HG03135 (cell line): Measurements from ENCODE around the gene B4GALT7.
"Not testable (repeated sequence)": the region's sequence is repeated elsewhere in the genome, so short reads cannot be mapped to it uniquely, and the experiment has no call there.

Experiments used
- ATAC-seq: cut with Tn5 transposase; IDR thresholded peaks from one replicate; pipeline ENCODE4 v1.9.1; 2021; ENCODE audit warnings: mild to moderate bottlenecking, moderate library complexity; ENCODE audit not compliant: unreplicated experiment

The B4GALT7 gene, protein sequence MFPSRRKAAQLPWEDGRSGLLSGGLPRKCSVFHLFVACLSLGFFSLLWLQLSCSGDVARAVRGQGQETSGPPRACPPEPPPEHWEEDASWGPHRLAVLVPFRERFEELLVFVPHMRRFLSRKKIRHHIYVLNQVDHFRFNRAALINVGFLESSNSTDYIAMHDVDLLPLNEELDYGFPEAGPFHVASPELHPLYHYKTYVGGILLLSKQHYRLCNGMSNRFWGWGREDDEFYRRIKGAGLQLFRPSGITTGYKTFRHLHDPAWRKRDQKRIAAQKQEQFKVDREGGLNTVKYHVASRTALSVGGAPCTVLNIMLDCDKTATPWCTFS

DNA sequence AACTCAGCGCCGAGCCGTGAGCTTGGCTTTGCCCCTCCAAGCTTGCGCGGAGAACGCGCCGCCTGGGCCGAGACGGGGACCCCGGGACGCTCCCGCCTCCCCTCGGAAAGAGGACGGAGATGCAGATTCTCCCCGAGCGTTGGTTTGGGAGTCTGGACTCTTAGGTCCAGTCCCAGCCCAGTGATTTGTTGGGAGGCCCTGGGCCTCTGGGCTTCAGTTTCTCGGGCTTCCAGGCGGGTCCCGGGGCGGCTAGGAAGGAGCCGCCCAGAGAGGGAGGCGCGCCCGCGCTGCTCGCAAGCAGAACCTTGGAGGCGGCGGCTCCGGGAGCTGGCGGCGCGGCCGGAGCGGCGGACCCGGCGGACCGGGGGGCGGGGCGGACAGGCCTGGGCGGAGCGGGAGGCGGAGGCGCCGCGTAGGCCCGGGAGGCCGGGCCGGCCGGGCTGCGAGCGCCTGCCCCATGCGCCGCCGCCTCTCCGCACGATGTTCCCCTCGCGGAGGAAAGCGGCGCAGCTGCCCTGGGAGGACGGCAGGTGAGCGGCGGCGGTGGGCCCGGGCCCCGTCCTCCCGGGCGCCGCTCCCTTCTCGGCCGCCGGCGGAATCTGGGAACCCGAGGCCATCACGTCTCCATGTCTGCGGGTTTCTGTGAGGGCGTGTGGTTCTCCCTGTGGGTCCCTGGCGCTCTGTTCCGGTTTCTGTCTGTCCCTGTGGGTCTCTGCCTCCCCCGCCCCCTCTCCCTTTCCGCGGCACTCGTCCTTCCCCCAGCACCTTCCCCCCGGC, at the start of gene B4GALT7:
B4GALT7 (plus strand) TSS at position 402 of the 777 bp plus-strand sequence; CDS start at position 481, 79 bp downstream.
- ATAC-seq, result peak; percentile 73

- ATAC-seq, result no peak
Observed at GRCh38 chr5:177552839-177553455, 47.0 kb upstream of the B4GALT7 start.

DNA sequence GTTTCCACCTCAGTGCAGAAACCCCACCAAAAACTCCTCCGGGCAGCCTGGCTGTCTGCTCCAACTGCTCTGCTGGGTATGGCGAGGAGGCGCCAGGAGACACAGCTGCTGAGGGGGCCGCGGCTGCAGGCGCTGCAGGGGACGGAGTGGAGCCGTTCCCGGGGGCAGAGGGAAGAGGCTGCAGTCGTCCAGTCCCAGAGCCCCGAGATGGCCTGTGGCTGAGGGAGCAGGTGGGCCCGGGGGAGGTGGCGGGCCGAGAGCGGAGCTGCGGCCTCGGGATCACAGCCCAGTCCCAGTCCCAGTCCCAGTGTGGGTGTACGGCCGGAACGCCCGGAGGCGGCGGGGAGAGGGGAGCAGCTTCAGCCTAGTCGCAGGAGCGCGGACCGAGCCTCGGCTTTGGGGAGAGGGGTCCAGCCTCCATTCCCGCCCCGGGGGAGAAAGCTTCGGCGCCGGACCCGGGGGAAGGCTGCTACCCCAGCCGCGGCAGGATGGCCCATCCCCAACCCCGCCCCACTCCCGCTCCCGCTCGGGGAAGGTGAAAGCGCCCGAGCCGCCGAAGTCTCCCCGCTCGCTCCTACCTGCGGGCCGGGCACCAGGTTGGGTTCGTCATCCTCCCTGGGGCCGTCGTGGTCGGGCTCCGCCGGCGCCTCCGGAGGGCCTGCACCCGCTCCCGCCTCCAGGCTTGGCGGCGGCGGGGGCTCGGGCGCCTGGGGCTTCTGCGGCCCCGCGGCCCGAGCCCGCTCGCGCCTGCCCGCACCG, 46.1 kb upstream of the B4GALT7 start:
- ATAC-seq, result peak; percentile 41

DNA sequence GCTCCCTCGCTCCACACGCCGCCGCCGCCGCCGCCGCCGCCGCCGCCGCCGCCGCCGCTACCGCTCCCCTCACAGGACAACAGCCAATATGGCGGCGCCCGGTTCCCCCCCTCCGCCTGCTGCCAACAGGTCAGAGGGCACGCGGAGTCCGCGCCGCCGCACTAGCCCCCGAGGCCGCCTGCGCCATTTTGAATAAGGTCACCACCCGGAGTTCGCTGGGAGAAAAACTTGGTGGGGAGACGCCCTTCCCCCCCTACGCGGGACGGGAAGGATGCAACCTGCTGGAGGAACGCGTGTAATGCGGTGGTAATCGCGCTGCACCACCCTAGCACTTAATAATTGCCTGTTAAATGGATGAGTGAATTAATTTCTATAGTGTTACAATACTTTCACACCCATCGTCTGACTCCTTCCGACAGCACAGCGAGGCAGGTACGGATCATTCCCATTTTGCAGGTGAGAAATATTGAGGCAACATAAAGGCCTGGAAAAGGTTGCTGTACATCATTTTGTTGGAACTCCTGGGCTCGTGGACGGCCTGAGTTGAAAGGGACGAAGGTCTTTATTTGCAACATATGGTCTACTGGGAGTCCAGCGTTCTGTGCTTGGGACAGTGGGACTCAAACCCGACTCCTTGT, 45.3 kb upstream of the B4GALT7 start, which contains the start of gene FAM193B:
FAM193B (minus strand) TSS at position 90 of the 638 bp plus-strand sequence. CDS start 105 bp downstream, outside the sequence.
- peak; percentile 75 for ATAC-seq

- no peak for ATAC-seq
Observed at GRCh38 chr5:177555228-177555627, 44.7 kb upstream of the B4GALT7 start.

- no peak for ATAC-seq
Observed at GRCh38 chr5:177555665-177556064, 44.3 kb upstream of the B4GALT7 start.

DNA sequence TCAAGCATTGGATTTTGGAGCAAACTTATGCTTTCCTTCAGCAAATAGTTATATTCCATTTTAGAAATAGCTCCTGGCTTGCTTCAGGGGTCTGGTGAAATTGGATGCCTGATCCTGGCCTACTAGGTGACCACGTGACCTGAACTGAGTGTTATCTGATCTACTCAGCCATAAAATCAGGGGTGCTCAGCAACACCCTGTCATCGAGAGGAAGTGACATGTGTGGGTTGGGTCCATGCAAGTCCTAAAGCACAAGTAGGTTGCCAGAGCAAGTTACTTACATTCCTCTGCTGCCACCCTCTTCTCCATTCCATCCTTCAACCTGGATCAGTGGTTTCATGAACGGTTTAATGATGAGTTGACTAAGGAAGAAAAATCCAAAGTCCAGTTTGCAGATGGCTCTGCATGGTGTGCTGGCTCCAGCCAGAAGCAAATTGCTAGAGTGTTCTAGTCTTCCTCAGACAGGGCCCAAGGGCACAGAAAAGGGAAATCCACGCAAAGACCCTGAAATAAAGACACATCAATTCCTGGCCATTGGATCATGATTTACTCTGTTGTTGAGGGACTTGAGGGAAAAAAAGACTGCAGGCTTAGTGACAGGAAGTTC, 42.8 kb upstream of the B4GALT7 start:
- no peak for ATAC-seq

GRCh38 chr5:177557796-177558195, 42.1 kb upstream of the B4GALT7 start:
- ATAC-seq, result no peak

DNA sequence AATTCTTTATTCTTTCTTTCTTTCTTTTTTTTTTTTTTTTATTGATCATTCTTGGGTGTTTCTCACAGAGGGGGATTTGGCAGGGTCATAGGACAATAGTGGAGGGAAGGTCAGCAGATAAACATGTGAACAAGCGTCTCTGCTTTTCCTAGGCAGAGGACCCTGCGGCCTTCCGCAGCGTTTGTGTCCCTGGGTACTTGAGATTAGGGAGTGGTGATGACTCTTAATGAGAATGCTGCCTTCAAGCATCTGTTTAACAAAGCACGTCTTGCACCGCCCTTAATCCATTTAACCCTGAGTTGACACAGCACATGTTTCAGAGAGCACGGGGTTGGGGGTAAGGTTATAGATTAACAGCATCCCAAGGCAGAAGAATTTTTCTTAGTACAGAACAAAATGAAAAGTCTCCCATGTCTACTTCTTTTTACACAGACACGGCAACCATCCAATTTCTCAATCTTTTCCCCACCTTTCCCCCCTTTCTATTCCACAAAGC, 40.4 kb upstream of the B4GALT7 start:
- not testable (repeated sequence) for ATAC-seq

- ATAC-seq, result no peak
Observed at GRCh38 chr5:177565046-177565445, 34.9 kb upstream of the B4GALT7 start.

GRCh38 chr5:177568326-177568725, 31.6 kb upstream of the B4GALT7 start:
- no peak for ATAC-seq

DNA sequence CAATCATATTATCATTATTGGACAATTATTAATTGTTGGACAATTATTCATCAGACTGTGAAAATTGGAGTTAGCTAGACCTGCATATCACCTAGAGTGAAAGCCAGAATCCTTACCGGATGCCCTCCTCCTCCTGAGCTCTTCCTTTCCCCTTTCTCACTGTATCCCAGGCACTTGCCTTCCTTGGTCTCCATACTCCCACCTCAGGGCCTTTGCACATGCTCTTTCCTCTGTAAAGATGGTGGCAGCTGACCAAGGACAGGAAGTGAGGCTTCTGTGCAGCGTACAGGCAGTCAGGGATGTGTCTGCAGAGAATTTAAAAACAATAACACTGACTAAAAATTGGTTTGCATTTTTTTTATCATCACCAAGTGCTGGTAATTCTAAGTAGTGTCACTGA, 30.0 kb upstream of the B4GALT7 start:
- ATAC-seq, result no peak

DNA sequence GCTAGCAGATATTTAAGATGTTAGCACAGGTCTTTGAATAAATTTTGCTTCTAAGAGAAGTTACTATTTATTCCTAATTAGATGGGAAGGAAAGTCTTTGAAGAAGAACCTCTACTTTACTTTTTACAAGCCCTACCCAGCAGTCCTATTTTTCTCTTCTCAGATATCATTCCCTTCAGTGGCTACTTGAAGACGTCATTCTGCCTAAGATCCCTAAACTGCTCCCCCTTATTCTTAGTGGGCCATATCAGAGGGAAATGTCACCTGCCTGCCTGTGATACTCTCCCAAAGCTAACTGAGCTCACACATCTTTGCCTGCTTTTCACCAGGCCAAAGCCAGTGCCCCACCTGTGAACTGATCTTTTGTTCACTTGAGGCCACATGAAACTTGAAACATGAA, 24.4 kb upstream of the B4GALT7 start:
- no peak for ATAC-seq

- no peak for ATAC-seq
Observed at GRCh38 chr5:177576169-177576568, 23.8 kb upstream of the B4GALT7 start.

GRCh38 chr5:177578316-177578715, 21.6 kb upstream of the B4GALT7 start:
- ATAC-seq, result no peak

DNA sequence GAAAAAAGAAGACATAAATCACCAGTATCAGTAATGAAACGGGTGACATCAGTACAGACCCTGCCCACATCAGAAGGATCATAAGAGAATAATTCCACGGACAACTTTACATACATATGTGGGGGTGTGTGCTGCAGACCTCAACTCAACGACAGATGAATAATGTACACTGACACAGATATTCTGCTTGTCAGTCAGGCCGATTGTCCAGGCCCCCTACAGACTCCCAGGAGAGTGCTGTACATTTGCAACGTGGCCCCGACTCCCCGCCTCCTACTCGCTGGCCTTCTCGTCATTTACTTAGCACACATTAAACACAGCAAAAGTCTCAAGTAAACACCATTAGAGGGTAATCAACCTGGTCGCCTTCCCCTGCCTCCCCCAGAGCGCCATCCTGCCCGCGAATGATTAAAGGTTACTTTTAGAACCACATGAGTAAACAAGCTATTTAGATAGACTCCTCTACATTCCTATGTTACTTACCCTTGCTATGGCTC, 11.5 kb upstream of the B4GALT7 start:
- no peak for ATAC-seq

DNA sequence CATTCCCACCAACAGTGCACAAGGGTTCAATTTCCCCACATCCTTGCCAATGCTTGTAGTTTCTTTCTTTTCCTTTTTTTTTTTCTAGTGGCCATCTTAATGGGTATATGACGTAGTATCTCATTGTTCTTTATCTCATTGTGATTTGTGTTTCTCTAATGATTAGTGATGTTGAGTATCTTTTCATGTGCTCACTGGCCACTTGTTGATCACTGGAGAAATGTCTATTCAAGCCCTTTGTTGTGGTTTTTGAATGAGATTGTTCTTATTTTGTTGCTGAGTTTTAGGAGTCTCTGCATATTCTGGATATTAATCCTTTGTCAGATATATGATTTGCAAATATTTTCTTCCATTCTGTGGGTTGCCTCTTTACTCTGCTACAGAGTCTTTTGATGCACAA, 9.5 kb upstream of the B4GALT7 start:
- no peak for ATAC-seq

DNA sequence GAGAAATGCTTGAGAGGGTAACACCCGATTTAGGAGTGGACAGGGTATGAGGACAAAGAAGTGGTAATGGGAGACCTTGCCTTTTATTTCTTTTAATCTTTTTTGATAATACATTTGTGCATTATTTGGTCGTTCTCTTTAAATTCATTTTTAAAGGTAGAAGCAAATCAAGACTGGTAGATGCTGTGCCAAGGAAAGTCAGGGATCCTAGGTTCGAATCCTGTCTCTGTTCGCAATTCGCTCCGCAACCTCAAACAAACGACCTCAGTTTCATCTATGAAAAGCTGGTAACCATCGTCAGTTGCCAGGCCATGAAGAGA, 8.3 kb upstream of the B4GALT7 start:
- no peak for ATAC-seq

DNA sequence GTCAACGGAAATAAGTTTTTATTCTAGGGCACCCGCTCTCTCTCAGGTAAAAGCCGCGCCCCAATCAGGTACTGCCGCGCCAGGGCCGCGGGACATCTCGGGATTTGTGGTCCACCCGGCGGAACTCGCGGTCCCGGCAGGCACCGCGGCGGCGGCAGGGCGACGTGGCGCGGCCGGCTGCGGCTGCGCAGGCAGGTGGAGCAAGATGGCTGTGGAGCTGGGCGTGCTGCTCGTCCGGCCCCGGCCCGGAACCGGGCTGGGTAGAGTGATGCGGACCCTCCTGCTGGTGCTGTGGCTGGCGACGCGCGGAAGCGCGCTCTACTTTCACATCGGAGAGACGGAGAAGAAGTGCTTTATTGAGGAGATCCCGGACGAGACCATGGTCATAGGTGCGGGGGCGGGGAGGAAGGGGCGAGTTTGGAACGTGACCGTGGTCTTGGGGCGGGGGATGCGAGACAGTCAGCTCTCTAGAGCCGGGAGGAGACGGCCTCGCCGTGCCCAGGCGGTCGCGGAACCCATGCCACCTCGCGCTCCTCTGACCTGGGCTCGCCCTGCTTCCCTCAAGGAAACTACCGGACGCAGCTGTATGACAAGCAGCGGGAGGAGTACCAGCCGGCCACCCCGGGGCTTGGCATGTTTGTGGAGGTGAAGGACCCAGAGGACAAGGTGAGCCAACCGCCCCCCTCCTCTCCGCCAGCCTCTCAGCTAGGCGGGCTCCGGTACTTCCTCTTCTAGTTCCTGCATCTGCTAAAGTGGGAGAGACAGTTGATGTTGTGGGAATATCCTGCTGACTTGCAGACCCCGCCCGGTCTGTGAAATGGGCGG, 7.7 kb upstream of the B4GALT7 start, which contains the start of gene TMED9:
TMED9 (plus strand) TSS at position 194 of the 825 bp plus-strand sequence; CDS start at position 206, 12 bp downstream.
- peak; percentile 84 for ATAC-seq
